GM12878 (cell line): Measurements from ENCODE around the gene UBE3B. TPM values are rescaled to one million over a fixed set of nuclear protein-coding genes. Genes with fewer than 3 reads are reported as not detected.

Source experiments
- ATAC-seq: fragments of 200-7000 bp; cut with Tn5 transposase; 3 replicates; pipeline ENCODE4 v1.9.1; 2020; ENCODE audit warnings: mild to moderate bottlenecking, moderate library complexity
- BruUV-seq: library from RNA; stranded (reverse); fragments of 400-500 nt; replicated peaks from 2 replicates; lab custom pipeline; 2021; lab: Mats Ljungman, UMichigan
- CTCF ChIA-PET: fragments of 300-600 bp; sonication (Branson Sonifier 250); formaldehyde crosslinking; extraction: SDS; loops from one replicate; lab custom pipeline; 2021; ENCODE audit warnings: inconsistent platforms; lab: Yijun Ruan, JAX
- POLR2A ChIA-PET: fragments of 350-600 bp; formaldehyde crosslinking; extraction: SDS; loops from one replicate; lab custom pipeline; 2021; ENCODE audit warnings: inconsistent platforms; lab: Charles Lee
- RAD21 ChIA-PET: fragments of 300-600 bp; sonication (Branson Sonifier 250); formaldehyde crosslinking; loops from one replicate; lab custom pipeline; 2023; ENCODE audit warnings: antibody characterized with exemption; ENCODE audit not compliant: unreplicated experiment; lab: Charles Lee
- SMC1A ChIA-PET: fragments of 300-600 bp; sonication (Branson Sonifier 250); formaldehyde crosslinking; loops from one replicate; lab custom pipeline; 2023; ENCODE audit not compliant: unreplicated experiment, uncharacterized antibody; lab: Charles Lee
- DNase-seq: peaks from one replicate; pipeline ENCODE4 v3.0.0-alpha.2; 2011; ENCODE audit warnings: low read depth, low spot score
- FAIRE-seq: peaks from 3 replicates; lab custom pipeline; 2011; peaks lifted over from hg19 to GRCh38; lab: Jason Lieb, UNC
- H2AFZ ChIP-seq: 2 replicates; pipeline ENCODE4 v1.6.0; 2011; ENCODE audit warnings: low read depth, low read length, control low read depth; ENCODE audit not compliant: control insufficient read depth
- H3K27ac ChIP-seq: 2 replicates; pipeline ENCODE4 v1.5.1; 2011; ENCODE audit warnings: control low read depth; ENCODE audit not compliant: control insufficient read depth, insufficient read depth
- H3K27me3 ChIP-seq, 2 experiments: replicated peaks in 1 of 2; 2 replicates each; pipeline versions ENCODE4 v1.6.0 to v1.6.1; 2011; ENCODE audit warnings: low read length in 1 of 2; ENCODE audit not compliant: control insufficient read depth in 2 of 2, insufficient read depth in 2 of 2
- H3K36me3 ChIP-seq, 2 experiments: 2 replicates each; pipeline ENCODE4 v1.5.1; 2011; ENCODE audit warnings: low read length in 1 of 2; ENCODE audit not compliant: control insufficient read depth in 2 of 2, insufficient read depth in 2 of 2
- H3K4me1 ChIP-seq: 2 replicates; pipeline ENCODE4 v1.6.1; 2011; ENCODE audit warnings: mild to moderate bottlenecking, low read length, moderate library complexity, mixed read lengths; ENCODE audit not compliant: control insufficient read depth, insufficient read depth
- H3K4me2 ChIP-seq: 2 replicates; pipeline ENCODE4 v1.6.0; 2011; ENCODE audit warnings: control low read depth; ENCODE audit not compliant: control insufficient read depth, insufficient read depth
- H3K4me3 ChIP-seq: fragments of 200-600 bp; sonication (generic); 2 replicates; pipeline ENCODE4 v1.5.1; 2016
- H3K79me2 ChIP-seq: 2 replicates; pipeline ENCODE4 v1.6.0; 2011; ENCODE audit warnings: low read length; ENCODE audit not compliant: control insufficient read depth, insufficient read depth
- H3K9ac ChIP-seq: 2 replicates; pipeline ENCODE4 v1.8.0; 2011; ENCODE audit warnings: low read length, control low read depth, mixed read lengths; ENCODE audit not compliant: control insufficient read depth, insufficient read depth
- H3K9me3 ChIP-seq: replicated peaks from 3 replicates; pipeline ENCODE4 v1.5.1; 2011; ENCODE audit warnings: mild to moderate bottlenecking, low read length; ENCODE audit not compliant: control insufficient read depth, insufficient read depth
- H4K20me1 ChIP-seq: 2 replicates; pipeline ENCODE4 v1.6.0; 2011; ENCODE audit not compliant: control insufficient read depth, insufficient read depth
- ATF7 ChIP-seq: fragments of 450-650 bp; IDR thresholded peaks from 2 replicates; pipeline ENCODE4 v1.6.1; 2016; ENCODE audit warnings: low read depth, mild to moderate bottlenecking
- EED ChIP-seq: sonication (generic); IDR thresholded peaks from 2 replicates; pipeline ENCODE4 v1.6.1; 2016; ENCODE audit warnings: antibody characterized with exemption, low read depth
- IKZF2 ChIP-seq, 2 experiments: fragments of 450-650 bp; IDR thresholded peaks; 2 replicates each; pipeline ENCODE4 v1.6.1; 2017; ENCODE audit warnings: mild to moderate bottlenecking in 2 of 2, moderate library complexity in 2 of 2
- MTA2 ChIP-seq: fragments of 450-650 bp; IDR thresholded peaks from 2 replicates; pipeline ENCODE4 v1.6.1; 2016; ENCODE audit warnings: low read depth, mild to moderate bottlenecking, moderate library complexity
- MYC ChIP-seq: IDR thresholded peaks from 2 replicates; pipeline ENCODE4 v1.6.1; 2011; ENCODE audit warnings: mild to moderate bottlenecking, low read length, moderate library complexity, inconsistent platforms; ENCODE audit not compliant: insufficient read depth, insufficient replicate concordance, insufficient read length, severe bottlenecking
- NFIC ChIP-seq: IDR thresholded peaks from 2 replicates; pipeline ENCODE4 v1.6.1; 2012; ENCODE audit warnings: low read depth, mild to moderate bottlenecking, inconsistent platforms, low read length, moderate library complexity
- PML ChIP-seq: IDR thresholded peaks from 2 replicates; pipeline ENCODE4 v1.6.1; 2012; ENCODE audit warnings: low read length, inconsistent platforms
- RCOR1 ChIP-seq: conservative IDR thresholded peaks from 2 replicates; pipeline ENCODE4 v1.6.1; 2012; ENCODE audit warnings: low read depth, low read length, improper control_type of control experiment
- SPI1 ChIP-seq: IDR thresholded peaks from 2 replicates; pipeline ENCODE4 v1.6.1; 2011; ENCODE audit warnings: low read depth, mild to moderate bottlenecking, low read length, moderate library complexity, borderline replicate concordance; ENCODE audit not compliant: insufficient read depth
- ZNF24 ChIP-seq: fragments of 450-650 bp; IDR thresholded peaks from 2 replicates; pipeline ENCODE4 v1.6.1; 2017; ENCODE audit warnings: antibody characterized with exemption, mild to moderate bottlenecking
- WGBS: methylation state at CpG from one replicate; pipeline ENCODE4 v1.1.6; 2016; ENCODE audit warnings: low lambda C conversion rate; ENCODE audit not compliant: insufficient replicate concordance, insufficient coverage; ENCODE audit errors: missing lambda C conversion rate; 5-methylcytosine and 5-hydroxymethylcytosine counted together
- in situ Hi-C: fragments of 300-500 bp; cut with MboI; formaldehyde crosslinking; loops from 9 replicates; pipeline ENCODE4 v1.14.3; 2018; ENCODE audit warnings: mixed read lengths
- intact Hi-C: fragments of 100-400 bp; cut with micrococcal nuclease; formaldehyde crosslinking; loops from one replicate; pipeline ENCODE4 v1.14.2; 2022; ENCODE audit not compliant: unreplicated experiment
- polyA plus RNA-seq, 11 experiments: library from polyadenylated mRNA; depleted of rRNA in 4 of 11; unstranded in 6 of 11; stranded (reverse) in 5 of 11; fragments of >200 nt; fragmentation: Nextera tagmentation in 4 of 11; fragmentation: Illumina TruSeq in 1 of 11; extraction: Ambion mirVana in 4 of 11; extraction: Trizol in 1 of 11; gene quantifications; 1 replicate in 1 of 11; 2 replicates in 10 of 11; pipeline versions ENCODE4 v1.2.1 to v1.2.3, GENCODE V29; 2011 to 2016; ENCODE audit warnings: inconsistent platforms in 2 of 11, missing spikeins in 2 of 11, low read depth in 1 of 11
- total RNA-seq, 4 experiments: library from RNA; depleted of rRNA in 3 of 4; stranded (reverse); fragments of >200 nt in 3 of 4; fragmentation: Illumina TruSeq in 1 of 4; extraction: Trizol in 1 of 4; gene quantifications; 2 replicates each; pipeline versions ENCODE4 v1.2.1 to v1.2.3, GENCODE V29; 2013 to 2021
- TF ChIP-seq, protein P1 (sequence below): IDR thresholded peaks from 2 replicates; pipeline ENCODE4 v1.6.1; 2011; ENCODE audit warnings: low read depth, mild to moderate bottlenecking, low read length, moderate library complexity, borderline replicate concordance; ENCODE audit errors: extremely low read depth
- TF ChIP-seq, protein P2 (sequence below): fragments of 450-650 bp; IDR thresholded peaks from 2 replicates; pipeline ENCODE4 v1.6.1; 2018; ENCODE audit warnings: mild to moderate bottlenecking, low read depth, moderate library complexity; ENCODE audit not compliant: partially characterized antibody
- TF ChIP-seq, protein P3 (sequence below): fragments of 450-650 bp; IDR thresholded peaks from 2 replicates; pipeline ENCODE4 v1.6.1; 2018; ENCODE audit warnings: borderline replicate concordance, mild to moderate bottlenecking; ENCODE audit not compliant: partially characterized antibody

UBE3B gene
- total and polyA plus RNA-seq, 10 of the 15 experiments (the other 5 are each of a cell fraction or from before 2014, with no cell fraction given): 7.4 to 25.3 (median 17.1) TPM

DNA sequence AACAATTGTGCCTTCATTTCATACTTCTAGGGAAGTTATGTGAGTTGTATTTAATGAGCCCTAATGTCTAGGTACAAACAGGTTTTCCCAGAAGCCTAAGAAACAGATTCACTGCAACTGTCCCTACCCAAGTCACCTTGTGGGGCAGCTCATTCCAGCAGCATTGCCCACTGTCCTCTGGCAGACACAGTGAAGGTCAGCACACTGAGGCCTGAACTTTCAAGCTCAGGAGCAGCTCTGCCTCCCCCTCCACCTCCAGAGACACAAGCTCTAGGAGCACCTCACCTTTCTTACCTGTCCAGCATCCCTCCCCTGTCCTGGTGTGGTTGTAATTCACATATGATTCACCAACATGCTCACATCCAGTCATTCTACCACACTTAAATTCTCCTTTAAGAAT is 15.7 kb downstream of the UBE3B start:
- H3K27ac ChIP-seq: no peak overlapping the region
- no peaks in the 10 kb centered on the region for H3K4me1 ChIP-seq
- intact Hi-C loops: no loop called here
- POLR2A ChIA-PET: interaction anchor here (1.5 kb wide), 1 partner anchor 10 kb away, joined by 3 read pairs; no protein-coding TSS in a partner anchor
- no TSS peak for BruUV-seq
- H3K9me3 ChIP-seq: no peaks in the 10 kb centered on the region
- H4K20me1 ChIP-seq: no peaks in the 10 kb centered on the region
- no peak for FAIRE-seq
- H2AFZ ChIP-seq: no peak overlapping the region
- SMC1A ChIA-PET: no interaction called here
- no peak overlapping the region for H3K4me3 ChIP-seq
- TF ChIP-seq PML (no peak), NFIC (no peak), SPI1 (no peak), MYC (no peak), ATF7 (no peak), IKZF2 (IDR thresholded peaks at IDR 0.05) (no peak), EED (no peak), RCOR1 (no peak), ZNF24 (no peak)
- TF ChIP-seq, all 136 proteins: peak for 0
- Histone ChIP-seq H3K36me3 (peaks cover 0 to 13% of the 10 kb centered on the region in 2 experiments), H3K4me2 (no peak overlapping the region), H3K9ac (no peak overlapping the region), H3K79me2 (no peaks in the 10 kb centered on the region), H3K27me3 (no peaks in the 10 kb centered on the region)
- in situ Hi-C loops: no loop called here
- ATAC-seq: no peak
- DNase-seq: no peak
- ChIA-PET CTCF (interaction anchor here (0.9 to 1.0 kb wide), 2 partner anchors 60 to 313 kb away, joined by 4 read pairs; no protein-coding TSS in a partner anchor), RAD21 (no interaction called here)

DNA sequence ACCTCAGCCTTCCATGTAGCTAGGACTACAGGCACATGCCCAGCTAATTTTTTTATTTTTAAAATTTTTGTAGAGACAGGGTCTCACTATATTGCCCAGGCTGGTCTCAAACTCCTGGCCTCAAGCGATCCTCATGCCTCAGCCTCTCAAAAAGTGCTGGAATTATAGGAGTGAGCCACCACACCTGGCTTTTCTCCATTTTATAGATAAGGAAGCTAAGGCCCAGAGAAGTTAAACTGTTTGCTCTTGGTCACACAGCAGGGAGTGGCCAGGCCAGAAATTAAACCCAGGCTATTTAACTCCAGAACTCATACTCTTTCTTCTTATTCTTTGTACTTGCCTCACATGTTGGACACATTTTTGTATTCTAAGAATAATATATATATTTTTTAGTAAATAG is 16.5 kb downstream of the UBE3B start:
- FAIRE-seq (no peak), DNase-seq (no peak), ATAC-seq (no peak)
- ChIA-PET SMC1A (interaction anchor here (0.5 kb wide), 1 partner anchor 902 kb away, joined by 4 read pairs; no protein-coding TSS in a partner anchor), POLR2A (interaction anchor here (1.5 kb wide), 1 partner anchor 11 kb away, joined by 3 read pairs; no protein-coding TSS in a partner anchor), CTCF (interaction anchor here (0.6 to 1.0 kb wide), 2 partner anchors 61 to 191 kb away, joined by 3 to 4 read pairs; no protein-coding TSS in a partner anchor), RAD21 (no interaction called here)
- intact Hi-C loops: no loop called here
- peaks cover 0 to 17% of the 10 kb centered on the region in 2 experiments; a peak in 3 of 4 replicates for H3K36me3 ChIP-seq
- H4K20me1 ChIP-seq: no peaks in the 10 kb centered on the region
- H3K4me2 ChIP-seq: no peak overlapping the region
- in situ Hi-C loops: no loop called here
- WGBS: 100% methylated on average over 1 of the region's 1 CpG
- H3K27ac ChIP-seq: no peak overlapping the region
- BruUV-seq: no TSS peak
- H3K9me3 ChIP-seq: no peaks in the 10 kb centered on the region
- H3K4me1 ChIP-seq: no peaks in the 10 kb centered on the region
- H3K79me2 ChIP-seq: no peaks in the 10 kb centered on the region
- H3K27me3 ChIP-seq: no peaks in the 10 kb centered on the region
- H2AFZ ChIP-seq: no peak overlapping the region
- H3K9ac ChIP-seq: no peak overlapping the region
- no peak overlapping the region for H3K4me3 ChIP-seq
- TF ChIP-seq, protein P1, sequence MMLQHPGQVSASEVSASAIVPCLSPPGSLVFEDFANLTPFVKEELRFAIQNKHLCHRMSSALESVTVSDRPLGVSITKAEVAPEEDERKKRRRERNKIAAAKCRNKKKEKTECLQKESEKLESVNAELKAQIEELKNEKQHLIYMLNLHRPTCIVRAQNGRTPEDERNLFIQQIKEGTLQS: no peak
- no peak for TF ChIP-seq MTA2
- TF ChIP-seq, protein P2, sequence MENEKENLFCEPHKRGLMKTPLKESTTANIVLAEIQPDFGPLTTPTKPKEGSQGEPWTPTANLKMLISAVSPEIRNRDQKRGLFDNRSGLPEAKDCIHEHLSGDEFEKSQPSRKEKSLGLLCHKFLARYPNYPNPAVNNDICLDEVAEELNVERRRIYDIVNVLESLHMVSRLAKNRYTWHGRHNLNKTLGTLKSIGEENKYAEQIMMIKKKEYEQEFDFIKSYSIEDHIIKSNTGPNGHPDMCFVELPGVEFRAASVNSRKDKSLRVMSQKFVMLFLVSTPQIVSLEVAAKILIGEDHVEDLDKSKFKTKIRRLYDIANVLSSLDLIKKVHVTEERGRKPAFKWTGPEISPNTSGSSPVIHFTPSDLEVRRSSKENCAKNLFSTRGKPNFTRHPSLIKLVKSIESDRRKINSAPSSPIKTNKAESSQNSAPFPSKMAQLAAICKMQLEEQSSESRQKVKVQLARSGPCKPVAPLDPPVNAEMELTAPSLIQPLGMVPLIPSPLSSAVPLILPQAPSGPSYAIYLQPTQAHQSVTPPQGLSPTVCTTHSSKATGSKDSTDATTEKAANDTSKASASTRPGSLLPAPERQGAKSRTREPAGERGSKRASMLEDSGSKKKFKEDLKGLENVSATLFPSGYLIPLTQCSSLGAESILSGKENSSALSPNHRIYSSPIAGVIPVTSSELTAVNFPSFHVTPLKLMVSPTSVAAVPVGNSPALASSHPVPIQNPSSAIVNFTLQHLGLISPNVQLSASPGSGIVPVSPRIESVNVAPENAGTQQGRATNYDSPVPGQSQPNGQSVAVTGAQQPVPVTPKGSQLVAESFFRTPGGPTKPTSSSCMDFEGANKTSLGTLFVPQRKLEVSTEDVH: no peak
- TF ChIP-seq, protein P3, sequence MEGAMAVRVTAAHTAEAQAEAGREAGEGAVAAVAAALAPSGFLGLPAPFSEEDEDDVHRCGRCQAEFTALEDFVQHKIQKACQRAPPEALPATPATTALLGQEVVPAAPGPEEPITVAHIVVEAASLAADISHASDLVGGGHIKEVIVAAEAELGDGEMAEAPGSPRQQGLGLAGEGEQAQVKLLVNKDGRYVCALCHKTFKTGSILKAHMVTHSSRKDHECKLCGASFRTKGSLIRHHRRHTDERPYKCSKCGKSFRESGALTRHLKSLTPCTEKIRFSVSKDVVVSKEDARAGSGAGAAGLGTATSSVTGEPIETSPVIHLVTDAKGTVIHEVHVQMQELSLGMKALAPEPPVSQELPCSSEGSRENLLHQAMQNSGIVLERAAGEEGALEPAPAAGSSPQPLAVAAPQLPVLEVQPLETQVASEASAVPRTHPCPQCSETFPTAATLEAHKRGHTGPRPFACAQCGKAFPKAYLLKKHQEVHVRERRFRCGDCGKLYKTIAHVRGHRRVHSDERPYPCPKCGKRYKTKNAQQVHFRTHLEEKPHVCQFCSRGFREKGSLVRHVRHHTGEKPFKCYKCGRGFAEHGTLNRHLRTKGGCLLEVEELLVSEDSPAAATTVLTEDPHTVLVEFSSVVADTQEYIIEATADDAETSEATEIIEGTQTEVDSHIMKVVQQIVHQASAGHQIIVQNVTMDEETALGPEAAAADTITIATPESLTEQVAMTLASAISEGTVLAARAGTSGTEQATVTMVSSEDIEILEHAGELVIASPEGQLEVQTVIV: no peak
